Dermis lymphatic vessel endothelial cell (primary cell): ENCODE results near the gene SBDS. TPM values are rescaled to one million over a fixed set of nuclear protein-coding genes. Genes with fewer than 3 reads are reported as not detected.

Experiments
- total RNA-seq: library from RNA; depleted of rRNA; stranded (reverse); fragments of >200 nt; gene quantifications from 2 replicates; pipeline ENCODE4 v1.2.1, GENCODE V29; 2014

The SBDS gene
- total RNA-seq, result 71.2 and 99.3 TPM in 2 replicates

DNA sequence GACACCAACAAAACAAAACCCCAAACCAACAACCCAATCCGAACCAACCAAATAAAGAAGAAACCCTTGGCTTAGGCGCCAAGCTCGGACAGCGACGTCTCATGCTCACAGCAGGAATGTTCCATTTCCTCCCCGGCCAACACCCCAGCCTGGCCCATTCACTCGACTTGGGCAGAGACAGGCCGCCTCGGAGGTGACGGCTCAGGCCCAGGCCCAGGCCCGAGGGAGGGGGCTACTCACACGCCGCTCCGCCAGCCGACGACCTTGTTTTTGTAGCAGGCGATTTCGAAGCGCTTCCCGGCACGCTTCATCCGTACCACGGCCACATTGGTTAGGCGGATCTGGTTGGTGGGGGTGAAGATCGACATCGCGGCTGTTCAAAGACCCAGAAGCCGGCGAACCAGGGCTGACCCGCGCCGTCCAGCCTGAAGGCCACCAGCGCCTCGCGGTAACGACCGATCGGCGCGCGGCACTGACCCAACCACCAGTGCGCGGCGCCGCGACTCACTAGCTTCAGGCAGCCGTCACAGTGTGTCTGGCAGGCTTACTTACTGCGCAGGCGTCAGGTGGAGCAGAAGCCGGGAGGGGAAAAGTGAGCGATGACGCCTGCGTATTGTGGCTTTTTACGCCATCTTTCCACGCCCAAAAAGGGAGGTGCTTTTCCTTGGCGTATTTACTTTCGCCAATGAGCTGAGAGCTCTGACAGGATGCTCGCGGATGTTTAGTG, at the start of gene SBDS:
TSS of gene SBDS (minus strand) at position 537 of the 727 bp plus-strand sequence. CDS start at position 368, 169 bp downstream.

DNA sequence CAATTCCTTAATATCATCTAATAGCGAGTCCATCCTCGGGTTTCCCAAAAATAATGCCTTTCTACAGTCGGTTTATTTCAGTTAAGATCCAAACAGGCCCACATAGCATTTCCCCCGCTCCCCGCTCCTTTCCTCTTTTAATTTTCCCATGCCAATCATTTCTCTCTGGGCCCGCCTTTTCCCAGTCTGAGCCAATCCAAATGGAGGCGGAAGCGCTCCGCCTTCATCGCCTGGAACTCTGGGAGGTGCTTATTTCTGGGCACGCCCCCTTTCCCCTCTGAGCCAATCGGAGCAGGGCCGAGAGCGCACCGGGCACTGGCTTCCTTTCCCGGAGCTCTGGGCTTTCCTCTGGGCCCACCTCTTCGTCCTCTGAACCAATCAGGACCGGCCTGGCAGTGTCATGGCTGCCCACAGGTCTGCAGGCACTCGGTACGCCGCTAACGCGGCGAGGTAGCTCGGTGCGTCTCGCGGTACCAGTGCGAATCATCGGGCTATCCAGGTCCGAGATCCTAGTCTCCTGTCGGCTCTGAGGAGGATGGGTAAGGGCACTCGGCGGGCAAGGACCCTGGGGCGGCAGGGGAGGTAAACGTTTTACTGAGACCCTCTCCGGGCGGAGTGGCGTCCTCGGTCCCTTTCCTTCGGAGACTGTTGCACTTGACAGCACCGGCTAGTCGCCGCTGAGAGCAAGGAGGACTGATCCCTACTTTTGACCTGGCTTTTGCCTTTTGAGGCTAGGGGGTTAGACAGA, 1.2 kb upstream of the SBDS start, which contains the start of gene TYW1:
TSS of gene TYW1 (plus strand) at position 390 of the 748 bp plus-strand sequence. CDS start at position 536, 146 bp downstream.

Other genes starting within 250 kb of the SBDS start
- 57.8 and 63.7 TPM in 2 replicates for gene TMEM248, start 74.4 kb downstream of the SBDS start, total RNA-seq
- 10.6 and 15.0 TPM in 2 replicates for gene TYW1, start 1.2 kb upstream of the SBDS start, total RNA-seq